ENCODE results near the gene PPP2R2C. TPM values are rescaled to one million over a fixed set of nuclear protein-coding genes. Genes with fewer than 3 reads are reported as not detected.

The PPP2R2C gene
- total and polyA plus RNA-seq, 2 donors (not counting 1 experiment from before 2014, with no cell fraction given), result 0.10 to 0.17 TPM

DNA sequence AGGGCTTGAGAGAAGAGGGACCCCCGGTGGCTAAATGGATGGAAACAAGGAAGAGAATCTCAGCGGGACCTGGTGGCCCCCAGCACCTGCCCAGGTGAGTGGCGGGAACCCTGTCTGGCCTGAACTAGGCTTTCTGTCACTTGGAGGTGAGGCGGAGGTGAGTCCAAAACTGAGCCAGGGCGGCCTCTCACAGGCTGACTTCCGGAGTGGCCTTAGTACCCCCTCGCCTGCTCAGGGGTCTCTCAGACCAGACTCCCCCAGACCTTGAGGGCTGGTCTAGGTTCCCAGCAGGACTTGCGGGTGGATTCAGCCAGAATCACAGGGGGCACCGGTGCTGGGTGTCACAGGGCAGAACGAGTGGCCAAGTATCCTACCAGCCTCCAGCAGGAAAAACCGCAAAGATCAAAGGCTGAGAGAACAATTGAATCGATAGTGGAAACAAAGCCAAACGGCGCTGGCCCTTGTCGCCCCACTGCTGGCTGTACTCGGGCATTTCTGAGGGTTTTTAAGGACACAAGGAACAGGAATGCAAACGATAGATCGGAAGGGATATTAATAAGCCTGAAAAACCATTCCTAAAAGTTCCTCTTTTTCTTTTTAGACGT lies 135.0 kb downstream of the PPP2R2C start:
- no peak for DNase-seq (ENCODE audit: low read depth in 2 of 2)
- Histone ChIP-seq H2AFZ (ENCODE audit: low read length) (no peak overlapping the region), H3K4me1 (ENCODE audit: control insufficient read depth, extremely low read depth, insufficient read depth, low read length) (no peaks in the 10 kb centered on the region), H3K27me3 (ENCODE audit: control insufficient read depth, insufficient read depth, low read length) (no peaks in the 10 kb centered on the region), H3K79me2 (ENCODE audit: control insufficient read depth, insufficient read depth, low read length) (no peaks in the 10 kb centered on the region), H3K9ac (ENCODE audit: insufficient read depth, low read length) (no peak overlapping the region), H3K36me3 (ENCODE audit: control insufficient read depth, insufficient read depth, low read length) (no peaks in the 10 kb centered on the region), H4K20me1 (ENCODE audit: control insufficient read depth, extremely low read depth, insufficient read depth, low read length) (no peaks in the 10 kb centered on the region), H3K27ac (ENCODE audit: insufficient read depth, low read length) (no peak overlapping the region), H3K9me3 (ENCODE audit: control insufficient read depth, insufficient read depth, low read depth, low read length) (no peaks in the 10 kb centered on the region), H3K4me3 (replicated peaks in 1 of 4; ENCODE audit: control extremely low read depth in 1 of 4, insufficient read depth in 1 of 4, low read depth in 3 of 4, low read length in 4 of 4) (no peak overlapping the region), H3K4me2 (ENCODE audit: extremely low read depth, insufficient read depth, low read length) (no peak overlapping the region)
- TF ChIP-seq, protein P1, sequence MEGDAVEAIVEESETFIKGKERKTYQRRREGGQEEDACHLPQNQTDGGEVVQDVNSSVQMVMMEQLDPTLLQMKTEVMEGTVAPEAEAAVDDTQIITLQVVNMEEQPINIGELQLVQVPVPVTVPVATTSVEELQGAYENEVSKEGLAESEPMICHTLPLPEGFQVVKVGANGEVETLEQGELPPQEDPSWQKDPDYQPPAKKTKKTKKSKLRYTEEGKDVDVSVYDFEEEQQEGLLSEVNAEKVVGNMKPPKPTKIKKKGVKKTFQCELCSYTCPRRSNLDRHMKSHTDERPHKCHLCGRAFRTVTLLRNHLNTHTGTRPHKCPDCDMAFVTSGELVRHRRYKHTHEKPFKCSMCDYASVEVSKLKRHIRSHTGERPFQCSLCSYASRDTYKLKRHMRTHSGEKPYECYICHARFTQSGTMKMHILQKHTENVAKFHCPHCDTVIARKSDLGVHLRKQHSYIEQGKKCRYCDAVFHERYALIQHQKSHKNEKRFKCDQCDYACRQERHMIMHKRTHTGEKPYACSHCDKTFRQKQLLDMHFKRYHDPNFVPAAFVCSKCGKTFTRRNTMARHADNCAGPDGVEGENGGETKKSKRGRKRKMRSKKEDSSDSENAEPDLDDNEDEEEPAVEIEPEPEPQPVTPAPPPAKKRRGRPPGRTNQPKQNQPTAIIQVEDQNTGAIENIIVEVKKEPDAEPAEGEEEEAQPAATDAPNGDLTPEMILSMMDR (conservative IDR thresholded peaks at IDR 0.05 in 1 of 2, IDR thresholded peaks at IDR 0.05 in 1 of 2; ENCODE audit: low read depth in 1 of 2, low read length in 2 of 2), result no peak
- no peak for TF ChIP-seq EZH2 (IDR thresholded peaks at IDR 0.05; ENCODE audit: low read length, missing control alignments)

DNA sequence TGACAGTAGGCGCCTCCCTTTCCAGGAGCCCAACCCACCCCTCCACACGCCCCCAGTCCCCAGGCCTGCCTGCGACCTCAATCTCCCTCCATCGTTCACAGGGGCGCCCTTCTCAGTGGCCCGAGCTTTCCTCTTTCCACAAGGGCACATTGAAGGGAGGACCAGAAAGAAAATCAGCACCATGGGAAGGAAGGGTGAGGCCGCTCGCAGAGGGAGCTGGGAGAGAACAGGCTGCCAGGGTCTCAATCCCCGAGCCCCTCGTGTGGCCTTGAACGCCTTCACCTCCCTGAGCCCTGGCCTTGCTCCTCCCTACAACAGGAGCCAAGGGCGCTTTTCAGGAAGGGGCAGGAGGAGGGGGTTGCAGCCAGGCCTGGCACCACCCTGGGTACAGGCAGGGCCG lies 136.2 kb downstream of the PPP2R2C start:
- Histone ChIP-seq H4K20me1 (ENCODE audit: control insufficient read depth, extremely low read depth, insufficient read depth, low read length) (no peaks in the 10 kb centered on the region), H2AFZ (ENCODE audit: low read length) (no peak overlapping the region), H3K79me2 (ENCODE audit: control insufficient read depth, insufficient read depth, low read length) (no peaks in the 10 kb centered on the region), H3K4me3 (replicated peaks in 1 of 4; ENCODE audit: control extremely low read depth in 1 of 4, insufficient read depth in 1 of 4, low read depth in 3 of 4, low read length in 4 of 4) (no peak overlapping the region), H3K4me2 (ENCODE audit: extremely low read depth, insufficient read depth, low read length) (no peak overlapping the region), H3K9me3 (ENCODE audit: control insufficient read depth, insufficient read depth, low read depth, low read length) (no peaks in the 10 kb centered on the region), H3K9ac (ENCODE audit: insufficient read depth, low read length) (no peak overlapping the region), H3K27ac (ENCODE audit: insufficient read depth, low read length) (no peak overlapping the region), H3K36me3 (ENCODE audit: control insufficient read depth, insufficient read depth, low read length) (no peaks in the 10 kb centered on the region), H3K27me3 (ENCODE audit: control insufficient read depth, insufficient read depth, low read length) (no peaks in the 10 kb centered on the region), H3K4me1 (ENCODE audit: control insufficient read depth, extremely low read depth, insufficient read depth, low read length) (no peaks in the 10 kb centered on the region)
- TF ChIP-seq EZH2 (IDR thresholded peaks at IDR 0.05; ENCODE audit: low read length, missing control alignments), result no peak
- TF ChIP-seq, protein P1 (conservative IDR thresholded peaks at IDR 0.05 in 1 of 2, IDR thresholded peaks at IDR 0.05 in 1 of 2; ENCODE audit: low read depth in 1 of 2, low read length in 2 of 2), result no peak
- DNase-seq (ENCODE audit: low read depth in 2 of 2), result no peak

DNA sequence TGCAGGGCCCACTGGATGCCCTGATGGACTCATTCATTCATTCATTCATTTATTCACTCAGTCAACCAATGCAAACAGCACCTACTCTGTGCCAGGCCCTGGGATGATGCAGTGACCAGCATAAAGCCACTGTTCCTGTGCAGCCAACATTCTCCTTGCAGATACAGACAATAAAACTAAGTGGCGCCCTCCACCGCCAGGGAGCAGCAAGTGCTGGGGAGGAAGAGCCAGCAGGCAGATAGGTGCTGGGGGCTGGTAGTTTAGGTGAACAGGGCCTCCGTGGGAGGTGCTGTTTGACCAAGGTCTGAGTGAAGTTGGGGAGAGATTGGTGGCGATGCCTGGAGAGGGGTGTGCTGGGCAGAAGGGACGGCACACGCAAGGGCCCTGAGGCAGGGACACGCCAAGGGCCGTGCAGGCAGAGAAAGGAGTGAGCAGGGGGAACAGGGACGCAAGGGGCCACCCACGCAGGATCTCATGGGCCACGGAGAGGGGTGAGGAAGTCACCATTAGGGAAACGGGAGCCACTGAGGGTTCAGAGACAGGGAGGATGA lies 137.3 kb downstream of the PPP2R2C start:
- H3K79me2 ChIP-seq (ENCODE audit: control insufficient read depth, insufficient read depth, low read length), result no peaks in the 10 kb centered on the region
- no peak overlapping the region for H3K9ac ChIP-seq (ENCODE audit: insufficient read depth, low read length)
- no peaks in the 10 kb centered on the region for H3K4me1 ChIP-seq (ENCODE audit: control insufficient read depth, extremely low read depth, insufficient read depth, low read length)
- H3K4me3 ChIP-seq (replicated peaks in 1 of 4; ENCODE audit: control extremely low read depth in 1 of 4, insufficient read depth in 1 of 4, low read depth in 3 of 4, low read length in 4 of 4), result no peak overlapping the region
- DNase-seq (ENCODE audit: low read depth in 2 of 2), result no peak
- no peaks in the 10 kb centered on the region for H3K27me3 ChIP-seq (ENCODE audit: control insufficient read depth, insufficient read depth, low read length)
- no peaks in the 10 kb centered on the region for H3K36me3 ChIP-seq (ENCODE audit: control insufficient read depth, insufficient read depth, low read length)
- no peaks in the 10 kb centered on the region for H3K9me3 ChIP-seq (ENCODE audit: control insufficient read depth, insufficient read depth, low read depth, low read length)
- TF ChIP-seq, protein P1 (conservative IDR thresholded peaks at IDR 0.05 in 1 of 2, IDR thresholded peaks at IDR 0.05 in 1 of 2; ENCODE audit: low read depth in 1 of 2, low read length in 2 of 2), result no peak
- TF ChIP-seq EZH2 (IDR thresholded peaks at IDR 0.05; ENCODE audit: low read length, missing control alignments), result no peak
- H3K27ac ChIP-seq (ENCODE audit: insufficient read depth, low read length), result no peak overlapping the region
- H2AFZ ChIP-seq (ENCODE audit: low read length), result no peak overlapping the region
- H4K20me1 ChIP-seq (ENCODE audit: control insufficient read depth, extremely low read depth, insufficient read depth, low read length), result no peaks in the 10 kb centered on the region
- H3K4me2 ChIP-seq (ENCODE audit: extremely low read depth, insufficient read depth, low read length), result no peak overlapping the region
